CD4-positive, alpha-beta T cell treated with Interleukin-6 at 100 ng/mL for 8 hours (primary cell): ENCODE measurements around the gene BMPR1A.
A peak's percentile ranks its signal among the peaks of the same experiment; 100 is the strongest.
"Not testable (repeated sequence)": the region's sequence is repeated elsewhere in the genome, so short reads cannot be mapped to it uniquely, and the experiment has no call there.

ENCODE experiments used
- DNase-seq: peaks from one replicate; pipeline ENCODE4 v3.0.0-alpha.2; 2020; ENCODE audit warnings: mixed read lengths, low spot score

BMPR1A gene

GRCh38 chr10:86730227-86730626 is 26.2 kb upstream of the BMPR1A start:
- no peak for DNase-seq

- DNase-seq = no peak
Observed at GRCh38 chr10:86732771-86733170, 23.6 kb upstream of the BMPR1A start.

GRCh38 chr10:86733260-86733671 is 23.2 kb upstream of the BMPR1A start:
- no peak for DNase-seq

- no peak for DNase-seq
Observed at GRCh38 chr10:86734207-86734988, 22.0 kb upstream of the BMPR1A start.

- not testable (repeated sequence) for DNase-seq
Observed at GRCh38 chr10:86735278-86735677, 21.1 kb upstream of the BMPR1A start.

- no peak for DNase-seq
Observed at GRCh38 chr10:86742230-86742629, 14.2 kb upstream of the BMPR1A start.

GRCh38 chr10:86744067-86744725 is 12.2 kb upstream of the BMPR1A start:
- no peak for DNase-seq

- DNase-seq = no peak
Observed at GRCh38 chr10:86747796-86748581, 8.4 kb upstream of the BMPR1A start.

- DNase-seq = no peak
Observed at GRCh38 chr10:86749854-86750253, 6.6 kb upstream of the BMPR1A start.

- DNase-seq = no peak
Observed at GRCh38 chr10:86751477-86751876, 4.9 kb upstream of the BMPR1A start.

GRCh38 chr10:86752311-86752710 is 4.1 kb upstream of the BMPR1A start:
- no peak for DNase-seq

- DNase-seq = no peak
Observed at GRCh38 chr10:86753051-86753450, 3.4 kb upstream of the BMPR1A start.

GRCh38 chr10:86753638-86754434 is 2.6 kb upstream of the BMPR1A start:
- DNase-seq = no peak

GRCh38 chr10:86755454-86755739 is 1.0 kb upstream of the BMPR1A start:
- no peak for DNase-seq

- DNase-seq = peak; percentile 84
Observed at GRCh38 chr10:86755740-86756510, 494 bp upstream of the BMPR1A start.

GRCh38 chr10:86757113-86757972 is 924 bp downstream of the BMPR1A start:
- no peak for DNase-seq

- DNase-seq = no peak
Observed at GRCh38 chr10:86758189-86759072, 2.0 kb downstream of the BMPR1A start.

- DNase-seq = no peak
Observed at GRCh38 chr10:86759073-86759672, 2.8 kb downstream of the BMPR1A start.

GRCh38 chr10:86763404-86763803 is 7.0 kb downstream of the BMPR1A start:
- DNase-seq = no peak
